H9 (cell line): ENCODE results near the gene GJB4. TPM values are rescaled to one million over a fixed set of nuclear protein-coding genes. Genes with fewer than 3 reads are reported as not detected.

Experiments
- DNase-seq: peaks from one replicate; pipeline ENCODE4 v3.0.0-alpha.2; 2017
- H2AFZ ChIP-seq: one replicate; pipeline ENCODE4 v1.6.1; 2013; ENCODE audit warnings: mild to moderate bottlenecking, low read length, control low read depth, moderate library complexity
- H2AK5ac ChIP-seq: 2 replicates; pipeline ENCODE4 v1.6.1; 2013; ENCODE audit warnings: low read length, control low read depth, mixed read lengths; ENCODE audit not compliant: insufficient read length
- H2BK120ac ChIP-seq: one replicate; pipeline ENCODE4 v1.6.1; 2013; ENCODE audit warnings: low read depth, mild to moderate bottlenecking, low read length, control low read depth, inconsistent platforms; ENCODE audit not compliant: poor library complexity, severe bottlenecking
- H2BK12ac ChIP-seq: 2 replicates; pipeline ENCODE4 v1.6.1; 2013; ENCODE audit warnings: low read length, control low read depth, mixed read lengths, low read depth; ENCODE audit not compliant: insufficient read length
- H2BK15ac ChIP-seq: 2 replicates; pipeline ENCODE4 v1.6.1; 2013; ENCODE audit warnings: low read depth, low read length, control low read depth
- H2BK20ac ChIP-seq: one replicate; pipeline ENCODE4 v1.6.1; 2013; ENCODE audit warnings: low read depth, mild to moderate bottlenecking, low read length, control low read depth, inconsistent platforms; ENCODE audit not compliant: poor library complexity, severe bottlenecking
- H2BK5ac ChIP-seq: 2 replicates; pipeline ENCODE4 v1.6.1; 2013; ENCODE audit warnings: low read length, control low read depth, mixed read lengths; ENCODE audit not compliant: insufficient read length
- H3K14ac ChIP-seq: 2 replicates; pipeline ENCODE4 v1.6.1; 2013; ENCODE audit warnings: low read length, control low read depth; ENCODE audit not compliant: insufficient read depth
- H3K18ac ChIP-seq: 2 replicates; pipeline ENCODE4 v1.6.1; 2013; ENCODE audit warnings: low read depth, mild to moderate bottlenecking, mixed read lengths, low read length, control low read depth; ENCODE audit not compliant: insufficient read length
- H3K23ac ChIP-seq: 2 replicates; pipeline ENCODE4 v1.6.1; 2013; ENCODE audit warnings: low read length, control low read depth, mixed read lengths, low read depth; ENCODE audit not compliant: insufficient read length
- H3K23me2 ChIP-seq: 2 replicates; pipeline ENCODE4 v1.6.1; 2013; ENCODE audit warnings: low read depth, mild to moderate bottlenecking, mixed read lengths, low read length, control low read depth; ENCODE audit not compliant: insufficient read length, poor library complexity, severe bottlenecking
- H3K27ac ChIP-seq: 2 replicates; pipeline ENCODE4 v1.5.1; 2013; ENCODE audit warnings: low read length, control low read depth, mixed read lengths, low read depth; ENCODE audit not compliant: insufficient read length
- H3K27me3 ChIP-seq: 2 replicates; pipeline ENCODE4 v1.6.1; 2013; ENCODE audit warnings: low read length, control low read depth, inconsistent platforms; ENCODE audit not compliant: insufficient read depth
- H3K4ac ChIP-seq: 2 replicates; pipeline ENCODE4 v1.6.1; 2013; ENCODE audit warnings: low read depth, mild to moderate bottlenecking, control low read depth, inconsistent platforms, low read length, moderate library complexity
- H3K4me1 ChIP-seq: 2 replicates; pipeline ENCODE4 v1.6.1; 2013; ENCODE audit warnings: low read length, control low read depth, inconsistent platforms; ENCODE audit not compliant: insufficient read depth
- H3K4me2 ChIP-seq: 2 replicates; pipeline ENCODE4 v1.6.1; 2013; ENCODE audit warnings: low read length, control low read depth, mixed read lengths; ENCODE audit not compliant: insufficient read length, insufficient read depth
- H3K56ac ChIP-seq: 2 replicates; pipeline ENCODE4 v1.6.1; 2013; ENCODE audit warnings: low read depth, mild to moderate bottlenecking, mixed read lengths, low read length, control low read depth; ENCODE audit not compliant: insufficient read length
- H3K79me1 ChIP-seq: 2 replicates; pipeline ENCODE4 v1.6.1; 2013; ENCODE audit warnings: low read depth, mild to moderate bottlenecking, moderate library complexity, low read length, control low read depth, inconsistent platforms; ENCODE audit not compliant: insufficient read depth, poor library complexity, severe bottlenecking
- H3K79me2 ChIP-seq: 2 replicates; pipeline ENCODE4 v1.6.1; 2013; ENCODE audit warnings: low read length, control low read depth, inconsistent platforms; ENCODE audit not compliant: insufficient read depth
- H3K9ac ChIP-seq: 2 replicates; pipeline ENCODE4 v1.6.1; 2013; ENCODE audit warnings: low read length, control low read depth, mixed read lengths; ENCODE audit not compliant: insufficient read length; ENCODE audit errors: extremely low read depth
- H3K9me3 ChIP-seq: one replicate; pipeline ENCODE4 v1.6.1; 2013; ENCODE audit warnings: low read depth, low read length, inconsistent platforms; ENCODE audit not compliant: control insufficient read depth
- H3T11ph ChIP-seq: one replicate; pipeline ENCODE4 v1.6.1; 2013; ENCODE audit warnings: mild to moderate bottlenecking, low read length, control low read depth, inconsistent platforms
- H4K20me1 ChIP-seq: one replicate; pipeline ENCODE4 v1.6.1; 2013; ENCODE audit not compliant: control insufficient read depth, insufficient read length, insufficient read depth
- H4K5ac ChIP-seq: 2 replicates; pipeline ENCODE4 v1.6.1; 2013; ENCODE audit warnings: low read depth, mild to moderate bottlenecking, mixed read lengths, low read length, control low read depth; ENCODE audit not compliant: insufficient read length
- H4K8ac ChIP-seq: replicated peaks from 2 replicates; pipeline ENCODE4 v1.6.1; 2013; ENCODE audit warnings: low read length, control low read depth, mixed read lengths, low read depth; ENCODE audit not compliant: insufficient read length
- H4K91ac ChIP-seq: 2 replicates; pipeline ENCODE4 v1.6.1; 2013; ENCODE audit warnings: low read depth, mild to moderate bottlenecking, moderate library complexity, mixed read lengths, low read length, control low read depth; ENCODE audit not compliant: insufficient read length
- H3K27ac Mint-ChIP-seq, 3 experiments: 2 replicates in 2 of 3; 3 replicates in 1 of 3; pipeline ENCODE4 v1.8.0; 2020 to 2021; ENCODE audit warnings: mixed read lengths in 3 of 3, mild to moderate bottlenecking in 1 of 3, moderate library complexity in 1 of 3
- H3K27me3 Mint-ChIP-seq: 2 replicates; pipeline ENCODE4 v1.8.0; 2021; ENCODE audit warnings: low read depth, mild to moderate bottlenecking, moderate library complexity, mixed read lengths
- H3K36me3 Mint-ChIP-seq, 3 experiments: 2 replicates in 2 of 3; 3 replicates in 1 of 3; pipeline ENCODE4 v1.8.0; 2020 to 2021; ENCODE audit warnings: low read depth in 3 of 3, mixed read lengths in 3 of 3; ENCODE audit not compliant: insufficient read depth in 1 of 3
- H3K4me1 Mint-ChIP-seq, 2 experiments: 2 replicates each; pipeline ENCODE4 v1.8.0; 2020; ENCODE audit warnings: mixed read lengths in 2 of 2
- H3K4me3 Mint-ChIP-seq, 2 experiments: 2 replicates in 1 of 2; 3 replicates in 1 of 2; pipeline ENCODE4 v1.8.0; 2020 to 2021; ENCODE audit warnings: mild to moderate bottlenecking in 2 of 2, mixed read lengths in 2 of 2, moderate library complexity in 1 of 2
- H3K9me3 Mint-ChIP-seq, 2 experiments: 2 replicates in 1 of 2; 3 replicates in 1 of 2; pipeline ENCODE4 v1.8.0; 2020; ENCODE audit warnings: mild to moderate bottlenecking in 2 of 2, mixed read lengths in 2 of 2, moderate library complexity in 1 of 2
- WGBS: extraction: QIAGEN DNeasy Blood & Tissue Kit; methylation state at CpG from one replicate; pipeline ENCODE4 v1.1.7; 2013; ENCODE audit warnings: missing lambda C conversion rate, low lambda C conversion rate, mixed read lengths; ENCODE audit not compliant: insufficient read length; ENCODE audit errors: extremely low coverage; 5-methylcytosine and 5-hydroxymethylcytosine counted together
- total RNA-seq: library from RNA; stranded (reverse); gene quantifications from 2 replicates; pipeline ENCODE4 v1.2.1, GENCODE V29; 2021
- TF ChIP-seq, protein P1 (sequence below): fragments of 200-600 bp; sonication (generic); conservative IDR thresholded peaks from 3 replicates; pipeline ENCODE4 v1.8.0; 2021; ENCODE audit warnings: antibody characterized with exemption, mild to moderate bottlenecking

GJB4 gene
- total RNA-seq, 1 experiment from 2014 or later = not detected

DNA sequence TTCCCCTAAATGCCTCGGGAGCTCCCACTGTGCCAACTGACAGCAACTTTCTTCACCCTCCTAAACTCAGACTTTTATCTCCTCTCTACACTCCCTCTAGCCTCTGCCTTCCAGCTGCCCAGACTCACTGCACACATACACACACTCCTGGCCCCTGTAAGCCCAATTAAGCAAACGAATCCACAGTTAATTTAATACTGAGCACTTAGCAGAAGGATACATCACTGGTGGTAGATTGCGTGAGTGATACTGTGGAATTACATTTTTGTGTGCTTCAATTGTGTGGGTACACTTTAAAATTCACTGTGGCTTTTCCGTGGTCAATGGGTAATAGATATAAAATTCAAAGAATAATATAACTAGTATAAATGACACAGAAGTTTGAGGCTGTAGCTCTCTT, 38.3 kb upstream of the GJB4 start:
- Histone ChIP-seq H3K23me2 (no peaks in the 10 kb centered on the region), H3T11ph (no peak overlapping the region), H2BK15ac (no peak overlapping the region), H3K9me3 (no peaks in the 10 kb centered on the region), H3K27me3 (no peaks in the 10 kb centered on the region), H3K4ac (no peak overlapping the region), H2BK120ac (no peak overlapping the region), H3K56ac (no peak overlapping the region), H2BK5ac (no peak overlapping the region), H4K91ac (no peak overlapping the region), H4K20me1 (no peaks in the 10 kb centered on the region), H3K79me1 (no peaks in the 10 kb centered on the region), H3K9ac (no peak overlapping the region), H2AFZ (no peak overlapping the region), H3K27ac (no peak overlapping the region), H3K23ac (no peak overlapping the region), H4K8ac (no peak overlapping the region), H3K79me2 (no peaks in the 10 kb centered on the region), H2BK20ac (no peak overlapping the region), H3K4me1 (no peaks in the 10 kb centered on the region), H2AK5ac (no peak overlapping the region), H4K5ac (no peak overlapping the region), H3K18ac (no peak overlapping the region), H2BK12ac (no peak overlapping the region), H3K14ac (no peak overlapping the region), H3K4me2 (no peak overlapping the region)
- TF ChIP-seq, protein P1, sequence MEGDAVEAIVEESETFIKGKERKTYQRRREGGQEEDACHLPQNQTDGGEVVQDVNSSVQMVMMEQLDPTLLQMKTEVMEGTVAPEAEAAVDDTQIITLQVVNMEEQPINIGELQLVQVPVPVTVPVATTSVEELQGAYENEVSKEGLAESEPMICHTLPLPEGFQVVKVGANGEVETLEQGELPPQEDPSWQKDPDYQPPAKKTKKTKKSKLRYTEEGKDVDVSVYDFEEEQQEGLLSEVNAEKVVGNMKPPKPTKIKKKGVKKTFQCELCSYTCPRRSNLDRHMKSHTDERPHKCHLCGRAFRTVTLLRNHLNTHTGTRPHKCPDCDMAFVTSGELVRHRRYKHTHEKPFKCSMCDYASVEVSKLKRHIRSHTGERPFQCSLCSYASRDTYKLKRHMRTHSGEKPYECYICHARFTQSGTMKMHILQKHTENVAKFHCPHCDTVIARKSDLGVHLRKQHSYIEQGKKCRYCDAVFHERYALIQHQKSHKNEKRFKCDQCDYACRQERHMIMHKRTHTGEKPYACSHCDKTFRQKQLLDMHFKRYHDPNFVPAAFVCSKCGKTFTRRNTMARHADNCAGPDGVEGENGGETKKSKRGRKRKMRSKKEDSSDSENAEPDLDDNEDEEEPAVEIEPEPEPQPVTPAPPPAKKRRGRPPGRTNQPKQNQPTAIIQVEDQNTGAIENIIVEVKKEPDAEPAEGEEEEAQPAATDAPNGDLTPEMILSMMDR = no peak
- DNase-seq = no peak
- WGBS = no CpG with 5 or more reads among the region's 4 CpGs
- Mint-ChIP-seq H3K4me1 (no peaks in the 10 kb centered on the region), H3K27me3 (peaks cover 41% of the 10 kb centered on the region), H3K36me3 (no peaks in the 10 kb centered on the region), H3K27ac (no peak overlapping the region), H3K9me3 (no peaks in the 10 kb centered on the region; a peak in 1 of 5 replicates), H3K4me3 (no peak overlapping the region)
